Muscle of leg (tissue), 9 donors: Measurements from ENCODE around the gene PLAAT1. TPM values are rescaled to one million over a fixed set of nuclear protein-coding genes. Genes with fewer than 3 reads are reported as not detected.

Experiments used
- polyA plus RNA-seq, 8 donors: library from polyadenylated mRNA; unstranded; fragments of 120-200 nt; gene quantifications; one replicate each; pipeline versions ENCODE4 v1.2.1 to v1.2.3, GENCODE V29; 2013; ENCODE audit warnings: inconsistent platforms in 1 of 8, low replicate concordance in 1 of 8; ENCODE audit not compliant: insufficient read length in 8 of 8, insufficient read depth in 1 of 8
- total RNA-seq: library from RNA; stranded (reverse); fragments of 120-200 nt; gene quantifications from one replicate; pipeline ENCODE4 v1.2.4, GENCODE V29; 2013

Gene PLAAT1
- total and polyA plus RNA-seq, 9 donors: 11.5 to 26.3 (median 21.1) TPM

Other genes with a start within 250 kb of the PLAAT1 start
- 0.09 TPM for gene ATP13A5, start 137.5 kb downstream of the PLAAT1 start, total RNA-seq
- gene ATP13A5, start 137.5 kb downstream of the PLAAT1 start, polyA plus RNA-seq: 1 to 10 TPM in 2 of 8 donors, under 1 TPM in 6; 0.25 to 1.3 (median 0.54) TPM